NB4 (cell line): ENCODE results near the gene EED.

Experiments
- POLR2A ChIP-seq: IDR thresholded peaks from 2 replicates; pipeline ENCODE4 v1.6.1; 2011; ENCODE audit warnings: mild to moderate bottlenecking; ENCODE audit not compliant: insufficient read length; ENCODE audit errors: extremely low read depth
- TF ChIP-seq, protein P1 (sequence below): IDR thresholded peaks from one replicate; pipeline ENCODE4 v1.5.1; 2012; ENCODE audit warnings: low read depth, low read length

DNA sequence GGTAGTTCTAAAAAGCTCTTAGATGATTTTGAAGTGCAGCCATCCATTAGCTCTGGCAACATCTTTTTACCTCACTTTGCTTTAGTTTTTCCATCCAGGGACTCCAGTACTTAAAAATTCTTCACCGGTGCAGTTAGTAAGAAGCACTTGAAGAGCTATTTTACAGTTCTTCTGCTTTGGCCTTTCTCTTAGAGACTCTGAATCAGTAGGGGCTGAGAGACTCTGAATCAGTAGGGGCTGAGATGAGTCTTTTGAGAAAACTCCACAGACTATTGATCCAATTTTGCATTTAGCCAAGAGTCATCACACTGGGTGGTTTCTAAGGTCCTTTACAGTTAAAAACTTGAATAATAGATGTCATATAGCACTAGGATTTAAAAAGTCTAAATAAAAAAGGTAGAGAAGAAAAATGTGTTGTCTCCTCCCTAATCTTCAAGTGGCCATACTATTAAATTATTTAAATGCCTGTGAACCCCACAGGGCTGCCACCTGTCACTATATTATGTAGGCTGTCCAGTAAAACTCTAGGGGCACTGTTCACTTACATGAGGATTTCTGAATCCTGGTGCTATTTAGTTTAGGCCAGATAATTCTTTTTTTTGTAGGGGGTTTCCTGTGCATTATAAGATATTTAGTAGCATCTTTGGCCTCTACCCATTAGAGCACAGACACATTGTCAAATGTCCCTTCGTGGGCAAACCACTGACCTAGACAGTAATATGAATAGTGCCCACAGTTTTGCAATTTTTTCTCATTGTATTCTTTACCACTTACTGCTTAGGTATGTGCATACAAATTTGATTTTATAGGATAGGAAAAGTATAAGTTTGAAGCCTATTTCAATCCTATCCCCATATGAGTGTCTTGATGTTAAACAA, 31.2 kb downstream of the EED start:
- TF ChIP-seq, protein P1, sequence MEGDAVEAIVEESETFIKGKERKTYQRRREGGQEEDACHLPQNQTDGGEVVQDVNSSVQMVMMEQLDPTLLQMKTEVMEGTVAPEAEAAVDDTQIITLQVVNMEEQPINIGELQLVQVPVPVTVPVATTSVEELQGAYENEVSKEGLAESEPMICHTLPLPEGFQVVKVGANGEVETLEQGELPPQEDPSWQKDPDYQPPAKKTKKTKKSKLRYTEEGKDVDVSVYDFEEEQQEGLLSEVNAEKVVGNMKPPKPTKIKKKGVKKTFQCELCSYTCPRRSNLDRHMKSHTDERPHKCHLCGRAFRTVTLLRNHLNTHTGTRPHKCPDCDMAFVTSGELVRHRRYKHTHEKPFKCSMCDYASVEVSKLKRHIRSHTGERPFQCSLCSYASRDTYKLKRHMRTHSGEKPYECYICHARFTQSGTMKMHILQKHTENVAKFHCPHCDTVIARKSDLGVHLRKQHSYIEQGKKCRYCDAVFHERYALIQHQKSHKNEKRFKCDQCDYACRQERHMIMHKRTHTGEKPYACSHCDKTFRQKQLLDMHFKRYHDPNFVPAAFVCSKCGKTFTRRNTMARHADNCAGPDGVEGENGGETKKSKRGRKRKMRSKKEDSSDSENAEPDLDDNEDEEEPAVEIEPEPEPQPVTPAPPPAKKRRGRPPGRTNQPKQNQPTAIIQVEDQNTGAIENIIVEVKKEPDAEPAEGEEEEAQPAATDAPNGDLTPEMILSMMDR: no peak
- TF ChIP-seq POLR2A: no peak
